Sigmoid colon (tissue), 7 donors: ENCODE results near the gene TNPO1. TPM values are rescaled to one million over a fixed set of nuclear protein-coding genes. Genes with fewer than 3 reads are reported as not detected.

Experiments
- DNase-seq: peaks from one replicate; pipeline ENCODE4 v3.0.0-alpha.2; 2019
- H3K27ac ChIP-seq, 4 donors: fragments of 200-600 bp; sonication (generic); one replicate each; pipeline ENCODE4 v1.5.1; 2016 to 2019; ENCODE audit warnings: mild to moderate bottlenecking in 1 of 4
- H3K27me3 ChIP-seq, 3 donors: fragments of 200-600 bp; sonication (generic); one replicate each; pipeline ENCODE4 v1.5.1; 2019; ENCODE audit warnings: mild to moderate bottlenecking in 1 of 3
- H3K36me3 ChIP-seq, 4 donors: fragments of 200-600 bp; sonication (generic); one replicate each; pipeline ENCODE4 v1.5.1; 2016 to 2019
- H3K4me1 ChIP-seq, 4 donors: fragments of 200-600 bp; sonication (generic); one replicate each; pipeline ENCODE4 v1.5.1; 2017 to 2019
- H3K4me3 ChIP-seq, 4 donors: fragments of 200-600 bp; sonication (generic); one replicate each; pipeline ENCODE4 v1.5.1; 2017 to 2019; ENCODE audit warnings: mild to moderate bottlenecking in 2 of 4, moderate library complexity in 1 of 4
- H3K9me3 ChIP-seq, 4 donors: fragments of 200-600 bp in 3 of 4; sonication (generic) in 3 of 4; one replicate each; pipeline versions ENCODE4 v1.5.1 to v1.6.1; 2013 to 2019
- CTCF ChIP-seq, 4 experiments: fragments of 450-650 bp in 3 of 4; fragments of 200-600 bp in 1 of 4; IDR thresholded peaks; one replicate each; pipeline ENCODE4 v1.5.1; 2016 to 2019; ENCODE audit warnings: antibody characterized with exemption in 4 of 4, mild to moderate bottlenecking in 3 of 4, moderate library complexity in 2 of 4
- EP300 ChIP-seq, 4 donors: sonication (generic); formaldehyde crosslinking; IDR thresholded peaks; one replicate each; pipeline ENCODE4 v1.6.1; 2017; ENCODE audit warnings: antibody characterized with exemption in 4 of 4
- POLR2A ChIP-seq, 2 donors: fragments of 450-650 bp; IDR thresholded peaks; one replicate each; pipeline ENCODE4 v1.6.1; 2016; ENCODE audit warnings: antibody characterized with exemption in 2 of 2, mild to moderate bottlenecking in 2 of 2, moderate library complexity in 2 of 2
- POLR2AphosphoS5 ChIP-seq, 4 donors: sonication (generic); formaldehyde crosslinking; IDR thresholded peaks; one replicate each; pipeline ENCODE4 v1.6.1; 2017; ENCODE audit warnings: antibody characterized with exemption in 4 of 4
- WGBS, 2 donors: extraction: QIAGEN DNeasy Blood & Tissue Kit; methylation state at CpG; one replicate each; pipeline ENCODE4 v1.1.7; 2013; 5-methylcytosine and 5-hydroxymethylcytosine counted together
- intact Hi-C: fragments of 100-400 bp; cut with DNase I; formaldehyde crosslinking; loops from one replicate; pipeline ENCODE4 v1.15.1; 2023
- polyA plus RNA-seq, 3 donors: library from polyadenylated mRNA; stranded (reverse); fragments of 200-250 nt; gene quantifications; one replicate each; pipeline ENCODE4 v1.2.3, GENCODE V29; 2013
- total RNA-seq, 4 donors: library from RNA; depleted of rRNA; stranded (reverse); fragments of >200 nt; gene quantifications; one replicate each; pipeline ENCODE4 v1.1.0, GENCODE V29; 2016
- donor health status: healthy with polysubstance abuse.
- donor health status: Bipolar disorder and iron deficiency.
- donor health status: healthy.

The TNPO1 gene
- total and polyA plus RNA-seq, 7 donors, result 18.6 to 145 (median 86.2) TPM

DNA sequence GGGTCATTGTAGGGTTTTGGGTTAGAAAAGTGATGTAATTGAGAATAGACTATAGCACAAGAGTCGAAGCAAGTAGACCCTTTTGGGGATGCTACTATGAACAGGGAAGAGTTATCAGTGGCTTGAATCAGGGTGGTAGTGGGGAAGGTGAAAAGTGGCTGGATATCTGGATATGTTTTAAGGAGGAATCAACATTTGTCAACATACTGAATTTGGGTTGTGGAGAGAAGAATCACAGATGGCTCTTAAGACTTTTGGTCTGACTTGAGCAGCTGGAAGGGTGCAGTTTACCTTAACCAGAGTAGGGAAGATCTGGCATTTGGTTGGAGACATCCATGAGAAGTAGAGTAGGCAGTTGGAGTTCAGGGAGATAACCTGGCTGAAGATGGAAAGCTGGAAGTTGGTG, 100.9 kb downstream of the TNPO1 start:
- H3K4me1 ChIP-seq, result peaks cover 0 to 5% (median 0%) of the 10 kb centered on the region in 4 donors
- TF ChIP-seq EP300 (IDR thresholded peaks at IDR 0.05) (no peak), POLR2A (IDR thresholded peaks at IDR 0.05) (no peak), POLR2AphosphoS5 (IDR thresholded peaks at IDR 0.05) (no peak), CTCF (IDR thresholded peaks at IDR 0.05) (no peak)
- H3K27ac ChIP-seq, result no peak overlapping the region
- intact Hi-C loops, result no loop called here
- H3K27me3 ChIP-seq, result no peaks in the 10 kb centered on the region
- no peaks in the 10 kb centered on the region for H3K9me3 ChIP-seq
- no peak overlapping the region for H3K4me3 ChIP-seq
- no peaks in the 10 kb centered on the region for H3K36me3 ChIP-seq
- 90 to 95% methylated on average over 1 of the region's 1 CpG for WGBS, 2 donors
- no peak for DNase-seq

GRCh38 chr5:72920690-72921502, 104.4 kb downstream of the TNPO1 start:
- DNase-seq, result no peak
- H3K4me3 ChIP-seq, result no peak overlapping the region
- no peaks in the 10 kb centered on the region for H3K9me3 ChIP-seq
- H3K36me3 ChIP-seq, result no peaks in the 10 kb centered on the region
- intact Hi-C loops, result no loop called here
- H3K27me3 ChIP-seq, result no peaks in the 10 kb centered on the region
- no peak overlapping the region for H3K27ac ChIP-seq
- TF ChIP-seq CTCF (IDR thresholded peaks at IDR 0.05), result peak in 1 of 4 experiments; percentile 18
- no peak for TF ChIP-seq EP300 (IDR thresholded peaks at IDR 0.05)
- H3K4me1 ChIP-seq, result peaks cover 0 to 5% (median 0%) of the 10 kb centered on the region in 4 donors
- WGBS, 2 donors, result 7 to 24% methylated on average over 4 of the region's 4 CpGs

DNA sequence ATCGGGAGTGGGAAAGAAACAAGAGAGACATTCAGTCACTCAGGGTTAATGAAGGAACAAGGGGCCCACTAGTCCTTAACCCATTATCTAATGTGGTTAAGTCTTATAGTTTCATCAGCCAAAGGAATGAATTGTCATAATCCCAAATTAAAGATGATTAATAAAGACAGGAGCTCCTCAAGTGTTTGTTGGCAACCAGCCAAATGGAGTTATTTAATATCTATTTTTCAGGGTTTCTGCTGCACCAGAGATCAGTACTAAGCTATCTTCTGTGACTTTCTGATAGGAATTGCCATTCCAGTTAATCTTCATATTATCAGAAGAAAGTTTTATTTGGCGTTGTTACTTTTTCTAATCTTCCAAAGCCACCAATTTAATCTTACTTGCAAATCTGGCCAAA, 105.4 kb downstream of the TNPO1 start:
- H3K4me3 ChIP-seq, result no peak overlapping the region
- DNase-seq, result no peak
- TF ChIP-seq POLR2A (IDR thresholded peaks at IDR 0.05) (no peak), EP300 (IDR thresholded peaks at IDR 0.05) (no peak), CTCF (IDR thresholded peaks at IDR 0.05) (no peak), POLR2AphosphoS5 (IDR thresholded peaks at IDR 0.05) (no peak)
- intact Hi-C loops, result no loop called here
- no peaks in the 10 kb centered on the region for H3K9me3 ChIP-seq
- H3K27ac ChIP-seq, result no peak overlapping the region
- no peaks in the 10 kb centered on the region for H3K36me3 ChIP-seq
- WGBS, 2 donors, result 92 to 94% methylated on average over 2 of the region's 2 CpGs
- H3K4me1 ChIP-seq, result peaks cover 0 to 5% (median 0%) of the 10 kb centered on the region in 4 donors
- no peaks in the 10 kb centered on the region for H3K27me3 ChIP-seq

GRCh38 chr5:72922422-72922821, 106.0 kb downstream of the TNPO1 start:
- peaks cover 0 to 5% (median 0%) of the 10 kb centered on the region in 4 donors for H3K4me1 ChIP-seq
- no peaks in the 10 kb centered on the region for H3K9me3 ChIP-seq
- intact Hi-C loops, result no loop called here
- TF ChIP-seq EP300 (IDR thresholded peaks at IDR 0.05) (no peak), POLR2A (IDR thresholded peaks at IDR 0.05) (no peak), POLR2AphosphoS5 (IDR thresholded peaks at IDR 0.05) (no peak), CTCF (IDR thresholded peaks at IDR 0.05) (no peak)
- 63 to 81% methylated on average over 1 of the region's 1 CpG for WGBS, 2 donors
- H3K36me3 ChIP-seq, result no peaks in the 10 kb centered on the region
- H3K4me3 ChIP-seq, result no peak overlapping the region
- DNase-seq, result no peak
- no peaks in the 10 kb centered on the region for H3K27me3 ChIP-seq
- no peak overlapping the region for H3K27ac ChIP-seq
